ENCODE measurements around the gene TMEM201. TPM values are rescaled to one million over a fixed set of nuclear protein-coding genes. Genes with fewer than 3 reads are reported as not detected.

TMEM201 gene
- total and polyA plus RNA-seq, 2 of the 13 experiments (the other 11 are each of a cell fraction or from before 2014, with no cell fraction given) = 1.5 to 8.2 TPM

DNA sequence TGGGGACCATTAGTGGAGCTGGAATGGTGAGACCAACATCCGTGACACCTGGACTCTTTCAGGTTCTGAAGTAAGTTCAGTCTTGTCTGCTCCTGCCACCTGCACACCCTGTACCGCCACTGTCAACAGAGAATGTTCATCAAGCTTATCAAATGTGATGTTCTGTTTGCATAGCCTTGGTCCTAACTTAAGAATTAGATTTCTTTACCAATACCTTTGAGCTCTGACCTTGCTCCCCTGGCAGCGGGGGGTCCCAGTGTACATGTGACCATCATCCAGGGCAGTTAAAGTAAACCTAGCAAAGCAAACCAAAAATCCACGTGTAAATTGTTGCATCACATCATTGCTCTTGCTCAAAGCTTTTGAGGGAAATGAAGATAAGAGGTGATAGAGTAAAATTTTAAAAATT is 35.0 kb upstream of the TMEM201 start (continued):
- TF ChIP-seq ZNF121 (CRISPR knock-in tag; IDR thresholded peaks at IDR 0.05) = 0 out of 2 replicates have a peak, but pooled peaks have one; percentile 39
- TF ChIP-seq RXRB (CRISPR knock-in tag; IDR thresholded peaks at IDR 0.05; ENCODE audit: borderline replicate concordance) = peak; percentile 97
- TF ChIP-seq SIX1 (CRISPR knock-in tag; IDR thresholded peaks at IDR 0.05; ENCODE audit: borderline replicate concordance) = peak; percentile 99
- TF ChIP-seq PHF5A (CRISPR knock-in tag; IDR thresholded peaks at IDR 0.05; ENCODE audit: low read depth, unreplicated experiment) = peak; percentile 37
- TF ChIP-seq MEIS2 (CRISPR knock-in tag; IDR thresholded peaks at IDR 0.05) = peak; percentile 93
- peak; percentile 93; the same call in 1 of the 2 replicates for TF ChIP-seq MIER3 (CRISPR knock-in tag; IDR thresholded peaks at IDR 0.05; ENCODE audit: borderline replicate concordance)
- peak; percentile 79; the same call in 1 of the 2 replicates for TF ChIP-seq ETV5 (CRISPR knock-in tag; IDR thresholded peaks at IDR 0.05; ENCODE audit: borderline replicate concordance)
- peak; percentile 71; the same call in 1 of the 2 replicates for TF ChIP-seq YEATS4 (CRISPR knock-in tag; IDR thresholded peaks at IDR 0.05; ENCODE audit: borderline replicate concordance)
- TF ChIP-seq ARNTL (CRISPR knock-in tag; IDR thresholded peaks at IDR 0.05) = peak; percentile 100
- no peak for TF ChIP-seq TEAD2 (CRISPR knock-in tag; IDR thresholded peaks at IDR 0.05)
- TF ChIP-seq, protein P1, sequence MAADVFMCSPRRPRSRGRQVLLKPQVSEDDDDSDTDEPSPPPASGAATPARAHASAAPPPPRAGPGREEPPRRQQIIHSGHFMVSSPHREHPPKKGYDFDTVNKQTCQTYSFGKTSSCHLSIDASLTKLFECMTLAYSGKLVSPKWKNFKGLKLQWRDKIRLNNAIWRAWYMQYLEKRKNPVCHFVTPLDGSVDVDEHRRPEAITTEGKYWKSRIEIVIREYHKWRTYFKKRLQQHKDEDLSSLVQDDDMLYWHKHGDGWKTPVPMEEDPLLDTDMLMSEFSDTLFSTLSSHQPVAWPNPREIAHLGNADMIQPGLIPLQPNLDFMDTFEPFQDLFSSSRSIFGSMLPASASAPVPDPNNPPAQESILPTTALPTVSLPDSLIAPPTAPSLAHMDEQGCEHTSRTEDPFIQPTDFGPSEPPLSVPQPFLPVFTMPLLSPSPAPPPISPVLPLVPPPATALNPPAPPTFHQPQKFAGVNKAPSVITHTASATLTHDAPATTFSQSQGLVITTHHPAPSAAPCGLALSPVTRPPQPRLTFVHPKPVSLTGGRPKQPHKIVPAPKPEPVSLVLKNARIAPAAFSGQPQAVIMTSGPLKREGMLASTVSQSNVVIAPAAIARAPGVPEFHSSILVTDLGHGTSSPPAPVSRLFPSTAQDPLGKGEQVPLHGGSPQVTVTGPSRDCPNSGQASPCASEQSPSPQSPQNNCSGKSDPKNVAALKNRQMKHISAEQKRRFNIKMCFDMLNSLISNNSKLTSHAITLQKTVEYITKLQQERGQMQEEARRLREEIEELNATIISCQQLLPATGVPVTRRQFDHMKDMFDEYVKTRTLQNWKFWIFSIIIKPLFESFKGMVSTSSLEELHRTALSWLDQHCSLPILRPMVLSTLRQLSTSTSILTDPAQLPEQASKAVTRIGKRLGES (CRISPR knock-in tag; IDR thresholded peaks at IDR 0.05; ENCODE audit: borderline replicate concordance) = peak; percentile 95
- TF ChIP-seq, protein P2, sequence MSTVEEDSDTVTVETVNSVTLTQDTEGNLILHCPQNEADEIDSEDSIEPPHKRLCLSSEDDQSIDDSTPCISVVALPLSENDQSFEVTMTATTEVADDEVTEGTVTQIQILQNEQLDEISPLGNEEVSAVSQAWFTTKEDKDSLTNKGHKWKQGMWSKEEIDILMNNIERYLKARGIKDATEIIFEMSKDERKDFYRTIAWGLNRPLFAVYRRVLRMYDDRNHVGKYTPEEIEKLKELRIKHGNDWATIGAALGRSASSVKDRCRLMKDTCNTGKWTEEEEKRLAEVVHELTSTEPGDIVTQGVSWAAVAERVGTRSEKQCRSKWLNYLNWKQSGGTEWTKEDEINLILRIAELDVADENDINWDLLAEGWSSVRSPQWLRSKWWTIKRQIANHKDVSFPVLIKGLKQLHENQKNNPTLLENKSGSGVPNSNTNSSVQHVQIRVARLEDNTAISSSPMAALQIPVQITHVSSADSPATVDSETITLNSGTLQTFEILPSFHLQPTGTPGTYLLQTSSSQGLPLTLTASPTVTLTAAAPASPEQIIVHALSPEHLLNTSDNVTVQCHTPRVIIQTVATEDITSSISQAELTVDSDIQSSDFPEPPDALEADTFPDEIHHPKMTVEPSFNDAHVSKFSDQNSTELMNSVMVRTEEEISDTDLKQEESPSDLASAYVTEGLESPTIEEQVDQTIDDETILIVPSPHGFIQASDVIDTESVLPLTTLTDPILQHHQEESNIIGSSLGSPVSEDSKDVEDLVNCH (CRISPR knock-in tag; IDR thresholded peaks at IDR 0.05) = no peak
- no peak for TF ChIP-seq REXO4 (CRISPR knock-in tag; IDR thresholded peaks at IDR 0.05; ENCODE audit: borderline replicate concordance)
- TF ChIP-seq HDAC2 (CRISPR knock-in tag; IDR thresholded peaks at IDR 0.05) = peak; percentile 98
- no peak for TF ChIP-seq TSC22D2 (CRISPR knock-in tag; IDR thresholded peaks at IDR 0.05; ENCODE audit: borderline replicate concordance)
- TF ChIP-seq, protein P3, sequence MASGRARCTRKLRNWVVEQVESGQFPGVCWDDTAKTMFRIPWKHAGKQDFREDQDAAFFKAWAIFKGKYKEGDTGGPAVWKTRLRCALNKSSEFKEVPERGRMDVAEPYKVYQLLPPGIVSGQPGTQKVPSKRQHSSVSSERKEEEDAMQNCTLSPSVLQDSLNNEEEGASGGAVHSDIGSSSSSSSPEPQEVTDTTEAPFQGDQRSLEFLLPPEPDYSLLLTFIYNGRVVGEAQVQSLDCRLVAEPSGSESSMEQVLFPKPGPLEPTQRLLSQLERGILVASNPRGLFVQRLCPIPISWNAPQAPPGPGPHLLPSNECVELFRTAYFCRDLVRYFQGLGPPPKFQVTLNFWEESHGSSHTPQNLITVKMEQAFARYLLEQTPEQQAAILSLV (CRISPR knock-in tag; IDR thresholded peaks at IDR 0.05; ENCODE audit: borderline replicate concordance) = peak; percentile 85; the same call in 1 of the 2 replicates
- TF ChIP-seq, protein P4, sequence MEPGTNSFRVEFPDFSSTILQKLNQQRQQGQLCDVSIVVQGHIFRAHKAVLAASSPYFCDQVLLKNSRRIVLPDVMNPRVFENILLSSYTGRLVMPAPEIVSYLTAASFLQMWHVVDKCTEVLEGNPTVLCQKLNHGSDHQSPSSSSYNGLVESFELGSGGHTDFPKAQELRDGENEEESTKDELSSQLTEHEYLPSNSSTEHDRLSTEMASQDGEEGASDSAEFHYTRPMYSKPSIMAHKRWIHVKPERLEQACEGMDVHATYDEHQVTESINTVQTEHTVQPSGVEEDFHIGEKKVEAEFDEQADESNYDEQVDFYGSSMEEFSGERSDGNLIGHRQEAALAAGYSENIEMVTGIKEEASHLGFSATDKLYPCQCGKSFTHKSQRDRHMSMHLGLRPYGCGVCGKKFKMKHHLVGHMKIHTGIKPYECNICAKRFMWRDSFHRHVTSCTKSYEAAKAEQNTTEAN (CRISPR knock-in tag; conservative IDR thresholded peaks at IDR 0.05) = peak; percentile 96
- TF ChIP-seq, protein P5, sequence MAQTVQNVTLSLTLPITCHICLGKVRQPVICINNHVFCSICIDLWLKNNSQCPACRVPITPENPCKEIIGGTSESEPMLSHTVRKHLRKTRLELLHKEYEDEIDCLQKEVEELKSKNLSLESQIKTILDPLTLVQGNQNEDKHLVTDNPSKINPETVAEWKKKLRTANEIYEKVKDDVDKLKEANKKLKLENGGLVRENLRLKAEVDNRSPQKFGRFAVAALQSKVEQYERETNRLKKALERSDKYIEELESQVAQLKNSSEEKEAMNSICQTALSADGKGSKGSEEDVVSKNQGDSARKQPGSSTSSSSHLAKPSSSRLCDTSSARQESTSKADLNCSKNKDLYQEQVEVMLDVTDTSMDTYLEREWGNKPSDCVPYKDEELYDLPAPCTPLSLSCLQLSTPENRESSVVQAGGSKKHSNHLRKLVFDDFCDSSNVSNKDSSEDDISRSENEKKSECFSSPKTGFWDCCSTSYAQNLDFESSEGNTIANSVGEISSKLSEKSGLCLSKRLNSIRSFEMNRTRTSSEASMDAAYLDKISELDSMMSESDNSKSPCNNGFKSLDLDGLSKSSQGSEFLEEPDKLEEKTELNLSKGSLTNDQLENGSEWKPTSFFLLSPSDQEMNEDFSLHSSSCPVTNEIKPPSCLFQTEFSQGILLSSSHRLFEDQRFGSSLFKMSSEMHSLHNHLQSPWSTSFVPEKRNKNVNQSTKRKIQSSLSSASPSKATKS (CRISPR knock-in tag; IDR thresholded peaks at IDR 0.05) = 0 out of 2 replicates have a peak, but pooled peaks have one; percentile 20
- peak; percentile 58 for TF ChIP-seq ASH2L (IDR thresholded peaks at IDR 0.05; ENCODE audit: insufficient read length, low read depth, low read length)
- TF ChIP-seq BCL6 (CRISPR knock-in tag; IDR thresholded peaks at IDR 0.05) = peak; percentile 99
